ENCODE data around the gene SNRNP35. TPM values are rescaled to one million over a fixed set of nuclear protein-coding genes. Genes with fewer than 3 reads are reported as not detected.

Gene SNRNP35
- total RNA-seq, 1 donor from 2014 or later = 23.3 TPM

DNA sequence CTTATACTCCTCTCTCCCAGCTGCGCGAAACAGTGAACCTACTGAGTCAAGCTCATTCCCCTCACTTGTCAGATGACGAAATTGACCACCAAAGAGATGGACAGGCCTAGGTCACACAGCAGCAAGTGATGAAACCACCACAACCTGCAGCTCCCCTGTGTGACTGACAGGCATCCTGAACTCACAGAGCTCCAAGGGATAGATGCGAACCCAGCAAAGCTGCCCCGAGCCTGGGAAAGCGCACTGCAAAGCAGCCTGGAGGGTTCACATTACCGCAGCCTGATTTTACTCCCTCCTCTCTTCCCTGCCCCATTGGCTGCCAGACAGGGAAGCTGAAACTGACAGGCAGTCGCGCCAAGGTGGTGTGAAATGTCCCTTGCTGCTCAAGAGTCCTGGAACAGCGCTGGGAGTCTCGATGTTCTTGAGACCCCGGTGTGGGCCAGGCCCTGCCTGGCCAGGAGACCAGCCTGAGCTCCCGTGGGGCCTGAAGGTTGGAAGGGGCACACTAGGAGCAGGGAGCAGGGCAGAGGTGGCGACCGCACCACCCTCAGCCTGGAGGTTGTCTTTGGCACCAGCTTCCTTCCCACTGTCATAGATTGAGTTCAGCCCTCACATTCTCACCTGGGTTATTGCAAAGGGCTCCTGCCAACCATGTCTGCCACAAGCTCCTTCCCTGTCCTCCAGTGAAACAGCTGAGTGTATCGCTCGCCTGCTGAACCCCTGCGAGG lies 36.3 kb downstream of the SNRNP35 start:
- TF ChIP-seq, protein P1, sequence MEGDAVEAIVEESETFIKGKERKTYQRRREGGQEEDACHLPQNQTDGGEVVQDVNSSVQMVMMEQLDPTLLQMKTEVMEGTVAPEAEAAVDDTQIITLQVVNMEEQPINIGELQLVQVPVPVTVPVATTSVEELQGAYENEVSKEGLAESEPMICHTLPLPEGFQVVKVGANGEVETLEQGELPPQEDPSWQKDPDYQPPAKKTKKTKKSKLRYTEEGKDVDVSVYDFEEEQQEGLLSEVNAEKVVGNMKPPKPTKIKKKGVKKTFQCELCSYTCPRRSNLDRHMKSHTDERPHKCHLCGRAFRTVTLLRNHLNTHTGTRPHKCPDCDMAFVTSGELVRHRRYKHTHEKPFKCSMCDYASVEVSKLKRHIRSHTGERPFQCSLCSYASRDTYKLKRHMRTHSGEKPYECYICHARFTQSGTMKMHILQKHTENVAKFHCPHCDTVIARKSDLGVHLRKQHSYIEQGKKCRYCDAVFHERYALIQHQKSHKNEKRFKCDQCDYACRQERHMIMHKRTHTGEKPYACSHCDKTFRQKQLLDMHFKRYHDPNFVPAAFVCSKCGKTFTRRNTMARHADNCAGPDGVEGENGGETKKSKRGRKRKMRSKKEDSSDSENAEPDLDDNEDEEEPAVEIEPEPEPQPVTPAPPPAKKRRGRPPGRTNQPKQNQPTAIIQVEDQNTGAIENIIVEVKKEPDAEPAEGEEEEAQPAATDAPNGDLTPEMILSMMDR (IDR thresholded peaks at IDR 0.05) = no peak
- intact Hi-C loops (cut with DNase I) = no loop called here
- H3K4me3 ChIP-seq = no peak overlapping the region
- no peaks in the 10 kb centered on the region for H3K9me3 ChIP-seq
- H3K36me3 ChIP-seq = peaks cover 34% of the 10 kb centered on the region
- no peak for ATAC-seq
- H3K4me1 ChIP-seq = no peaks in the 10 kb centered on the region
- no peak for DNase-seq
- no peaks in the 10 kb centered on the region for H3K27me3 ChIP-seq (ENCODE audit: low read depth)
- no peak overlapping the region for H3K27ac ChIP-seq

DNA sequence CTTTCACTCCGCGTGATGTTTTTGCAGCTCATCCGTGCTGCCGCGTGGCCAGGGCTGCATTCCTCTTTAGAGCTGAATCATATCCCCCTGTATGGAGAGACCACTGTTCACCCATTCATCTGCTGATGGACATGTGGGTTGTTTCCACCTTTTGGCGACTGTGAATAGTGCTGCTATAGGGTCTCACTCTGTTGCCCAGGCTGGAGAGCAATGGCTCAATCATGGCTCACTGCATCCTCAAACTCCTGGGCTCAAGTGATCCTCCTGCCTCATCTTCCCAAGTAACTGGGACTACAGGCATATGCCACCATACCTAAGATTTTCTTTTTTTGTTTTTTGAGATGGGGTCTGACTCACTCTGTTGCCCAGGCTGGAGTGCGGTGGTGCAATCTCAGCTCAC lies 39.1 kb downstream of the SNRNP35 start:
- H3K27ac ChIP-seq = no peak overlapping the region
- H3K36me3 ChIP-seq = peaks cover 34% of the 10 kb centered on the region
- H3K9me3 ChIP-seq = no peaks in the 10 kb centered on the region
- DNase-seq (no peak), ATAC-seq (no peak)
- no peaks in the 10 kb centered on the region for H3K27me3 ChIP-seq (ENCODE audit: low read depth)
- intact Hi-C loops (cut with DNase I) = no loop called here
- no peak overlapping the region for H3K4me3 ChIP-seq
- TF ChIP-seq, protein P1 (IDR thresholded peaks at IDR 0.05) = no peak
- H3K4me1 ChIP-seq = no peaks in the 10 kb centered on the region

DNA sequence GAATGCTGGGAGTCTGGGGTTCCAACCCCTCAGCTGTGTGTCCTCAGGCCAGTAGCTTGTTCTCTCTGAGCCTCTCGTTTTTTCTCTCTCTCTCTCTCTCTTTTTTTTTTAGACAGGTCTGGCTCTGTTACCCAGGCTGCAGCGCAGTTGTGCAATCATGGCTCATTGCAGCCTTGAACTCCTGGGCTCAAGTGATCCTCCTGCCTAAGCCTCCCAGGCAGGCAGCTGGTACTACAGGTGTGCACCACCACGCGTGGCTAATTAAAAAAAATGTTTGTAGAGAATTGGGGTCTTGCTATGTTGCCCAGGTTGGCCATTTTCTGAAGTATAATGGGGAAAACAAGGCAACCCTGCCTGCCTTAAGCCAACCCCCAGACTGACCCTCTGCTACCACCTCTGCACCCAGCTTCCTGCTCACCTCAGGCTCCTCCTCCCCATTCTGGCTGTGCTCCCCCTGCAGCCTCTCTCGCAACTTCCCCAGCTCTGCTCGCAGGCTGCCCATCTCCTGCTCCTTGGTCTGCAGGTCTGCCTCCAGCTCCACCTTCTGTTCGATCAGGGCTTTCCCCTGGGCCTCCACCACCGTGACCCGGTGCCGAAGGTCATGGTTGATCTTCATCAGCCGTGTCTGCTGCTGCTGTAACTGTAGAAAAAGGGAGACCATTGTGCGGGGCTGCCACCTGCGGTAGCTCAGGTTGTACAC lies 40.3 kb downstream of the SNRNP35 start:
- no peaks in the 10 kb centered on the region for H3K4me1 ChIP-seq
- intact Hi-C loops (cut with DNase I) = no loop called here
- no peaks in the 10 kb centered on the region for H3K27me3 ChIP-seq (ENCODE audit: low read depth)
- no peaks in the 10 kb centered on the region for H3K9me3 ChIP-seq
- ATAC-seq = no peak
- H3K36me3 ChIP-seq = peaks cover 34% of the 10 kb centered on the region
- H3K4me3 ChIP-seq = no peak overlapping the region
- TF ChIP-seq, protein P1 (IDR thresholded peaks at IDR 0.05) = no peak
- no peak for DNase-seq
- no peak overlapping the region for H3K27ac ChIP-seq

DNA sequence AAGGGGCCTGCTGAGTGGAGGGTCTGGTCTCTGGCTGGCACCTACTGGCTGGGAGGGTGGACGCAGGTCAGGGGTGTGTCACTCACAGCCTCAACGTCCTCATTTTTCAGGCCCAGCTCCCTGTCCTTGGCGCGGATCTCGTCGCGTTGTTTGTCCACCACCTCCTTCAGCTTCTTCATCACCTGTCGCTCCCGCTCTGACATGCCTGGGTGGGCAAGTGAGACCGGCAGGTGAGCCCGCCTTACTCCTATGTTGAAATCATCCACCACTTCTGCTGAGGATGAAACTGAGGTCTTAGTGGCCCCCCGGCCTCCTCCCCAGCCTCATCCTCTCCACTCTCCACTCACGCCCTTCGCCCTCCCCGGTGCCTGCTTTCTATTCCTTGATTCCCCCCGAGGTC lies 41.4 kb downstream of the SNRNP35 start:
- no peak for ATAC-seq
- H3K4me3 ChIP-seq = no peak overlapping the region
- intact Hi-C loops (cut with DNase I) = no loop called here
- no peaks in the 10 kb centered on the region for H3K4me1 ChIP-seq
- peaks cover 34% of the 10 kb centered on the region for H3K36me3 ChIP-seq
- no peaks in the 10 kb centered on the region for H3K27me3 ChIP-seq (ENCODE audit: low read depth)
- TF ChIP-seq, protein P1 (IDR thresholded peaks at IDR 0.05) = no peak
- no peak overlapping the region for H3K27ac ChIP-seq
- no peak for DNase-seq
- H3K9me3 ChIP-seq = no peaks in the 10 kb centered on the region

DNA sequence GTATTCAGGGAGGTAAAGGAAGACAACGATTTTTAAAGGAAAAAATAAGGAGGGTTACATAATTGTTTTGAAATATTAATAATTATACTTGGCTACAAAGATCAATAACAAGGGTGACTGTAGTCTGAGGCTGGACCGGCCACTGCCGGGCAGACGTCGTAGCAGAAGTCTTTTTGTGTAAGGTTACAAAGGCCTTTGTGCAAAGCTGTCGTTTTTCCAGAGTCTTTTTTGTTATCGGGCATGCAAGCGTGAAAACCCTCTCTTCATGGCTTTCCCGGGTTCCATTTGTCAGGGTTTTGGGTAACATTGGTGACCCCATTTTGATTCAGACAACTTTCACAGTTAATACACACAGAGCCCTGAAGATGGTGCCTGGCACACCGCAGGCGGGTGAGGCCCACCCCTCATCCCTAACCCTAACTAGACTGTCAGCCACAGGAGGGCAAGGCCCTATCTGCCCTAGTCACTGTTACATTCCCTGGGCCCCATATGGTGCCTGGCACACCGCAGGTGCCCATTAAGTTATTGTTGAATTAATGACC lies 44.3 kb downstream of the SNRNP35 start:
- H3K27ac ChIP-seq = no peak overlapping the region
- H3K27me3 ChIP-seq (ENCODE audit: low read depth) = no peaks in the 10 kb centered on the region
- ATAC-seq = no peak
- no peak for DNase-seq
- H3K4me3 ChIP-seq = no peak overlapping the region
- TF ChIP-seq, protein P1 (IDR thresholded peaks at IDR 0.05) = no peak
- peaks cover 20% of the 10 kb centered on the region for H3K36me3 ChIP-seq
- intact Hi-C loops (cut with DNase I) = no loop called here
- H3K4me1 ChIP-seq = no peaks in the 10 kb centered on the region
- no peaks in the 10 kb centered on the region for H3K9me3 ChIP-seq

All from lower lobe of right lung (tissue), 2 donors.